Spleen (tissue), 11 donors: ENCODE data around the gene FAS. TPM values are rescaled to one million over a fixed set of nuclear protein-coding genes. Genes with fewer than 3 reads are reported as not detected.

ENCODE experiments used
- DNase-seq: peaks from one replicate; pipeline ENCODE4 v3.0.0-alpha.2; 2020
- H3K27ac ChIP-seq, 8 donors: fragments of 200-600 bp; sonication (generic) in 7 of 8; 1 replicate in 4 of 8; 2 replicates in 4 of 8; pipeline versions ENCODE4 v1.5.0 to v1.8.0; 2016 to 2021; ENCODE audit warnings: inconsistent platforms in 4 of 8, mild to moderate bottlenecking in 4 of 8, moderate library complexity in 1 of 8
- H3K27me3 ChIP-seq, 7 donors: fragments of 200-600 bp; sonication (generic) in 6 of 7; replicated peaks in 1 of 7; 1 replicate in 4 of 7; 2 replicates in 3 of 7; pipeline versions ENCODE4 v1.5.0 to v1.8.0; 2016 to 2021; ENCODE audit warnings: inconsistent platforms in 3 of 7, mild to moderate bottlenecking in 1 of 7
- H3K36me3 ChIP-seq, 6 donors: fragments of 200-600 bp; sonication (generic) in 5 of 6; 1 replicate in 4 of 6; 2 replicates in 2 of 6; pipeline versions ENCODE4 v1.5.0 to v1.8.0; 2016 to 2021; ENCODE audit warnings: inconsistent platforms in 2 of 6
- H3K4me1 ChIP-seq, 6 donors: fragments of 200-600 bp; sonication (generic) in 5 of 6; 1 replicate in 3 of 6; 2 replicates in 3 of 6; pipeline versions ENCODE4 v1.5.0 to v1.8.0; 2016 to 2021; ENCODE audit warnings: inconsistent platforms in 3 of 6
- H3K4me3 ChIP-seq, 8 donors: fragments of 200-600 bp; sonication (generic) in 7 of 8; 1 replicate in 4 of 8; 2 replicates in 4 of 8; pipeline versions ENCODE4 v1.5.0 to v1.8.0; 2016 to 2021; ENCODE audit warnings: inconsistent platforms in 4 of 8, mild to moderate bottlenecking in 4 of 8, moderate library complexity in 2 of 8
- H3K9me3 ChIP-seq, 8 donors: fragments of 200-600 bp; sonication (generic) in 7 of 8; 1 replicate in 4 of 8; 2 replicates in 4 of 8; pipeline versions ENCODE4 v1.5.0 to v1.8.0; 2016 to 2021; ENCODE audit warnings: inconsistent platforms in 4 of 8
- POLR2A ChIP-seq, 3 donors: fragments of 450-650 bp; IDR thresholded peaks; one replicate each; pipeline ENCODE4 v1.5.1; 2017; ENCODE audit warnings: antibody characterized with exemption in 3 of 3, mild to moderate bottlenecking in 1 of 3
- POLR2AphosphoS5 ChIP-seq, 3 donors: sonication (generic); formaldehyde crosslinking; IDR thresholded peaks; one replicate each; pipeline ENCODE4 v1.5.1; 2017; ENCODE audit warnings: antibody characterized with exemption in 3 of 3
- WGBS, 5 donors: extraction: QIAGEN DNeasy Blood & Tissue Kit in 3 of 5; methylation state at CpG; one replicate each; pipeline versions ENCODE4 v1.1.5 to v1.1.7; 2013 to 2018; 5-methylcytosine and 5-hydroxymethylcytosine counted together
- intact Hi-C: fragments of 100-400 bp; cut with DNase I; formaldehyde crosslinking; loops from one replicate; pipeline ENCODE4 v1.15.0; 2023; ENCODE audit warnings: low total_unique reads
- polyA plus RNA-seq, 3 donors: library from polyadenylated mRNA; stranded (reverse); fragments of 200-250 nt; gene quantifications; one replicate each; pipeline ENCODE4 v1.2.1, GENCODE V29; 2013
- total RNA-seq, 7 donors: library from RNA; depleted of rRNA in 3 of 7; stranded (reverse); fragments of >200 nt in 3 of 7; fragmentation: NEBNext Ultra II Directional in 4 of 7; extraction: Animal tissue kit (Norgen Biotek cat#: 25700) in 4 of 7; gene quantifications; one replicate each; pipeline versions ENCODE4 v1.1.0 to v1.2.1, GENCODE V29; 2016 to 2021
- TF ChIP-seq, protein P1 (sequence below), 11 experiments: fragments of 200-600 bp in 7 of 11; fragments of 450-650 bp in 4 of 11; sonication (generic) in 4 of 11; IDR thresholded peaks in 8 of 11; conservative IDR thresholded peaks in 3 of 11; 1 replicate in 7 of 11; 2 replicates in 4 of 11; pipeline versions ENCODE4 v1.4.0 to v1.8.0; 2016 to 2021; ENCODE audit warnings: antibody characterized with exemption in 11 of 11, inconsistent platforms in 4 of 11, mild to moderate bottlenecking in 1 of 11
- donor health status: healthy with polysubstance abuse.
- donor health status: DM: no; HTN: no; CAD: no; lungs with moderate emphysema.
- donor health status: DM: no; HTN: no; CAD: no.
- donor health status: Bipolar disorder and iron deficiency.
- donor health status: healthy.
- donor health status: DM: no; HTN: no; CAD: no.
- donor health status: DM: yes; HTN: yes; CAD: no.

Gene FAS
- total and polyA plus RNA-seq, 10 donors: 7.6 to 50.6 (median 30.6) TPM

DNA sequence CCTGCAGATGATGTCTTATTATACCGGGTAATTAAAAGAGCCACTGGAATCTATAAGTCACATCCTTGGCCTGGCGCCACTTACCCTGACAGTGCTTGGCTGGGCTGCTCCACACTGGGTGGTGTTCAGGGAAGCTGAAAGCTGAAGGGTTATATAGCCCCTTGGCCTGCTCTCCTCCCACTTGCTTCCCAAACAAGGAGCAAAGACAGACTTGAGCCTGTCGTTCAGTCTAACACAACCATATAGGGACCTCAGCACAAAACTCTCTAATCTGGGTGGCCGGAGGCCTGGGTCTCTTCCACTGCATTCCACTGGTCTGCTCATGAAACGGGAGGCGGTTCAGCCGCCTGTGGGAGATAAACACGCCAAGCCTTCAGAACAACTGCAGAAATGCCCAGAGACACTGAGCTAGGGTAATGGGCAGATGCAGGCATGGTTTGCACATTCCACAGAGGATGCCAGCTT, 37.9 kb upstream of the FAS start, which contains the start of gene ACTA2:
Gene ACTA2 (minus strand): TSS at position 127 of the 465 bp plus-strand sequence. CDS start 3,843 bp downstream, outside the sequence.
- Histone ChIP-seq H3K4me1 (peaks cover 0 to 6% (median 0%) of the 10 kb centered on the region in 6 donors), H3K27ac (peak within 1 kb of the TSS; percentile 20 to 77 (median 62)), H3K36me3 (no peaks in the 10 kb centered on the region), H3K4me3 (peak within 1 kb of the TSS in 7 of 8 donors; percentile 1 to 48 (median 33)), H3K27me3 (no peaks in the 10 kb centered on the region), H3K9me3 (no peaks in the 10 kb centered on the region)
- no peak for DNase-seq
- intact Hi-C loops: no loop called here
- TF ChIP-seq POLR2A (IDR thresholded peaks at IDR 0.05) (no peak), POLR2AphosphoS5 (IDR thresholded peaks at IDR 0.05) (peak in 2 of 3 donors; percentile 74 to 85)
- WGBS, 5 donors: 77 to 96% (median 79%) methylated on average over 8 of the region's 8 CpGs

DNA sequence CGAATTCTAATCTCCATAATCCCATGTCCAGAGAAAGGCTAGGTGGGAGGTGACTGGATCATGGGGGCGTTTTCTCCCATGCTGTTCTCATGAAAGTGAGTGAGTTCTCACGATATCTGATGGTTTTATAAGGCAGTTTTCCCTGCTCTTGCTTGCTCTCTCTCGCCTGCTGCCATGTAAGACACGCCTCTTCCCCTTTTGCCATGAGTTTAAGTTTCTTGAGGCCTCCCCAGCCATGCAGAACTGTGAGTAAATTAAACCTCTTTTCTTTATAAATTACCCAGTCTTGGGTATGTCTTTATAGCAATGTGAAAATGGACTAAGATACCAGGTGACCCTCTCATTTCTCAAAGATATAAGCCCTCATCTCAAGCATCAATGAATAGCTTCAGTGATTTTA, 36.9 kb upstream of the FAS start:
- Histone ChIP-seq H3K27ac (peak overlapping the region in 6 of 8 donors; percentile 26 to 77 (median 61)), H3K9me3 (no peaks in the 10 kb centered on the region), H3K4me1 (peaks cover 0 to 6% (median 0%) of the 10 kb centered on the region in 6 donors), H3K4me3 (no peak overlapping the region), H3K27me3 (no peaks in the 10 kb centered on the region), H3K36me3 (no peaks in the 10 kb centered on the region)
- 87 to 93% (median 90%) methylated on average over 5 of the region's 5 CpGs for WGBS, 5 donors
- DNase-seq: no peak
- TF ChIP-seq, protein P1, sequence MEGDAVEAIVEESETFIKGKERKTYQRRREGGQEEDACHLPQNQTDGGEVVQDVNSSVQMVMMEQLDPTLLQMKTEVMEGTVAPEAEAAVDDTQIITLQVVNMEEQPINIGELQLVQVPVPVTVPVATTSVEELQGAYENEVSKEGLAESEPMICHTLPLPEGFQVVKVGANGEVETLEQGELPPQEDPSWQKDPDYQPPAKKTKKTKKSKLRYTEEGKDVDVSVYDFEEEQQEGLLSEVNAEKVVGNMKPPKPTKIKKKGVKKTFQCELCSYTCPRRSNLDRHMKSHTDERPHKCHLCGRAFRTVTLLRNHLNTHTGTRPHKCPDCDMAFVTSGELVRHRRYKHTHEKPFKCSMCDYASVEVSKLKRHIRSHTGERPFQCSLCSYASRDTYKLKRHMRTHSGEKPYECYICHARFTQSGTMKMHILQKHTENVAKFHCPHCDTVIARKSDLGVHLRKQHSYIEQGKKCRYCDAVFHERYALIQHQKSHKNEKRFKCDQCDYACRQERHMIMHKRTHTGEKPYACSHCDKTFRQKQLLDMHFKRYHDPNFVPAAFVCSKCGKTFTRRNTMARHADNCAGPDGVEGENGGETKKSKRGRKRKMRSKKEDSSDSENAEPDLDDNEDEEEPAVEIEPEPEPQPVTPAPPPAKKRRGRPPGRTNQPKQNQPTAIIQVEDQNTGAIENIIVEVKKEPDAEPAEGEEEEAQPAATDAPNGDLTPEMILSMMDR (IDR thresholded peaks at IDR 0.05 in 8 of 11, conservative IDR thresholded peaks at IDR 0.05 in 3 of 11): no peak
- TF ChIP-seq POLR2A (IDR thresholded peaks at IDR 0.05) (no peak), POLR2AphosphoS5 (IDR thresholded peaks at IDR 0.05) (no peak)
- intact Hi-C loops: no loop called here

DNA sequence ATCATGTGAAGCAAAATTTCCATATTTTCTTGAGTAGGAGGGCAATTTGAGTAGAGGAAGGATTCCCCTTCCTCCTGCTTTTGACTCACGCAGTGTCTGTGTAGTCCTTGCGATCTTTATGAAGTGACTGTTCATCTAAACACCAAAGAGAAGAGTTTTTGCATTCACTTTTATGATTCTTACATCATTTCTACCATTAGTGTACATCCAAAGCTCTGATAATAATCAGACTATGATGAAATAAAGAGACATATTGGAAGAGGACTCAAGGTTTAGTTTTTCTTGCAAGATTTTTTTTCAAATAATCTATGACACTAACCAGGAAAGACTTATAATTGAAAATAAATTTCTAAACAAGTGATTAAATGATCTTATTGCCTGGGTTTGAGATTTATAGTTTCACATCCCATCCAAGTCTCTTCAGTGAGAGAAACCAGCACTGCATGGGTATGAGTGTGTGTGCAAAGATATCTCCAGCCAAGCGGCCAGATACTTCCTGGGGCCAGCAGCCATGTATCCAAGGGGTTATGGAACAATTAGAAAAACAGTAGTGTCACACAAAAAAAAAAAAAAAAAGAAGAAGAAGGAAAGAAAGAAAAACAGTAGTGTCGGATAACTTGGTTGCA, 36.0 kb upstream of the FAS start:
- no peaks in the 10 kb centered on the region for H3K27me3 ChIP-seq
- TF ChIP-seq POLR2AphosphoS5 (IDR thresholded peaks at IDR 0.05): no peak
- TF ChIP-seq, protein P1 (IDR thresholded peaks at IDR 0.05 in 8 of 11, conservative IDR thresholded peaks at IDR 0.05 in 3 of 11): no peak
- TF ChIP-seq POLR2A (IDR thresholded peaks at IDR 0.05): no peak
- DNase-seq: no peak
- no peak overlapping the region for H3K4me3 ChIP-seq
- no peak overlapping the region for H3K27ac ChIP-seq
- peaks cover 0 to 6% (median 0%) of the 10 kb centered on the region in 6 donors for H3K4me1 ChIP-seq
- WGBS, 5 donors: 75 to 96% (median 94%) methylated on average over 4 of the region's 4 CpGs
- H3K36me3 ChIP-seq: no peaks in the 10 kb centered on the region
- intact Hi-C loops: no loop called here
- no peaks in the 10 kb centered on the region for H3K9me3 ChIP-seq

DNA sequence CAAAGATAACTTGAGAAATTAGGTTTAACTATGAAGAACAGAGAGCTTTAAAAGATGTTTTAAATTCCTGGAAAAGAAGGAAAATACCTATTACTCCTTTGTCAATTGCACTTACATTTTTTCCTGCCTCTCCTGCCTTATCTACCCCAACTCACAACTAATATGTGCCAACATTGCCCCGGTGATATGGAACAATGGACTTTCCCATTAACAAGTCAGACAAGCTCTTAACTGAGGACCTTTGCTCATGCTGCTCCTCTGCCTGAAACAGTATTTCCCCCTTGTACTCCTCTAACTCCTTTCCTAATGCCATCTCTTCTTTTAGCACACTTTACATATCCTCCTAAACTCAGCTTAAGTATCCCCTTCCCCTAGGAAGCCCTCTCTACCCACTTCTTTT, 33.2 kb upstream of the FAS start:
- DNase-seq: no peak
- WGBS, 5 donors: 94 to 100% (median 100%) methylated on average over 1 of the region's 1 CpG
- Histone ChIP-seq H3K27ac (no peak overlapping the region), H3K4me1 (peaks cover 0 to 13% (median 3%) of the 10 kb centered on the region in 6 donors), H3K4me3 (no peak overlapping the region), H3K36me3 (no peaks in the 10 kb centered on the region), H3K9me3 (no peaks in the 10 kb centered on the region), H3K27me3 (no peaks in the 10 kb centered on the region)
- TF ChIP-seq POLR2AphosphoS5 (IDR thresholded peaks at IDR 0.05) (no peak), POLR2A (IDR thresholded peaks at IDR 0.05) (no peak)
- TF ChIP-seq, protein P1 (IDR thresholded peaks at IDR 0.05 in 8 of 11, conservative IDR thresholded peaks at IDR 0.05 in 3 of 11): no peak
- intact Hi-C loops: no loop called here
